ENCODE results near the gene BANF1.
"Not testable (repeated sequence)": the region's sequence is repeated elsewhere in the genome, so short reads cannot be mapped to it uniquely, and the experiment has no call there.

BANF1 gene

DNA sequence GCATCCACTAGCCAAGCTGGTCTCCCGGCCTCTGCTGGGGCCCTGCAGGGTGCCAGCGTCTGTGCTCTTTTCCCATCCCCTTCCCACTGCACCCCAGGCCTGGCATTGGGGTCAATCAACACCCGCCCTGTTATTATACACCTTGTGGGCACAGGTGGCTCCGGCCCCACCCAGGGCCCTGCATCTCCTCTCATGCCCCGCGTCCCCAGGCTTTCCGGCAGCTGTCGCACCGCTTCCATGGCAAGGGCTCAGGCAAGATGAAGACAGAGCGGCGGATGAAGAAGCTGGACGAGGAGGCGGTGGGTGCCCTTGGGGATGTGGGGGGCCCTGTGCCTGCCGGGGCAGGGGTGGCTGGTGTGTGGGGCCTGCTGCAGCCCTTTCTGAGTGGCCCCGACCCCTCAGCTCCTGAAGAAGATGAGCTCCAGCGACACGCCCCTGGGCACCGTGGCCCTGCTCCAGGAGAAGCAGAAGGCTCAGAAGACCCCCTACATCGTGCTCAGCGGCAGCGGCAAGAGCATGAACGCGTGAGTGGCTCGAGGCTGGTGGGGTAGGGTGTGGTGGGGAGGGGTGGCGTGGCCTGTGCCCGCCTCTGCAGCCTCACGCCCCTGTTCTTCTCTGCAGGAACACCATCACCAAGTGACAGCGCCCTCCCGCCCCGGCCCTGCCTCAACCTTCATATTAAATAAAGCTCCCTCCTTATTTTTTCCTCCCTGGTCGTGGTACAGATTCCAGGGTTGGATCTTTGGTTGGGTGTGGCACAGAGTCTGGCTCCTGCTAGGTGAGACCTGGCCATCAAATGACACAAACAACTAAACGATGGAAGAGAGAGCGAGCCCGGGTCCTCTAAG is 23.7 kb upstream of the BANF1 start:
- no peak for DNase-seq

DNA sequence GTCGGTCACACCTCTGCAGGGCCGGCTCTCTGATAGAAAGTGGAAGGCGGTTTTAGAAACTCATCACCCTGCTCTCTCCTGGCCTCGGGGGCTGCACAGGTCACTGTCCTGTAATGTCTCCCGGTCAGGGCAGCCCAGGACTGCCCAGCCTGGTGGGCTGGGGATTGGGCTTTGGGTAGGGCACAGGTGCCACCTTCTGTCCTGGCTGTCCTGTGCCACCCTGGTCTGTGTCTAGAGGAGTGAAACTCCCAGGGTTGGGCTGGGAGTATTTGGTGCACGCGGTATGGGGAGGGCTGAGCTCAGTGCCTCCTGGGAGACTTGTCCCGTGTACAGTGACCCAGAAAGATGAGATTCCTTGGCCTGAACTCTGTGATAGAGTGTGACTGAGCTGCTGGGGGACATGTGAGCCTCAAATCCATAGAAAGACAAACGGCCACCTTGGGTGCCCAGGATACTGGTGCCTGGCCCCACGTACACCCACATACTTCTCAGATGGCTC is 23.0 kb upstream of the BANF1 start:
- DNase-seq: no peak

DNA sequence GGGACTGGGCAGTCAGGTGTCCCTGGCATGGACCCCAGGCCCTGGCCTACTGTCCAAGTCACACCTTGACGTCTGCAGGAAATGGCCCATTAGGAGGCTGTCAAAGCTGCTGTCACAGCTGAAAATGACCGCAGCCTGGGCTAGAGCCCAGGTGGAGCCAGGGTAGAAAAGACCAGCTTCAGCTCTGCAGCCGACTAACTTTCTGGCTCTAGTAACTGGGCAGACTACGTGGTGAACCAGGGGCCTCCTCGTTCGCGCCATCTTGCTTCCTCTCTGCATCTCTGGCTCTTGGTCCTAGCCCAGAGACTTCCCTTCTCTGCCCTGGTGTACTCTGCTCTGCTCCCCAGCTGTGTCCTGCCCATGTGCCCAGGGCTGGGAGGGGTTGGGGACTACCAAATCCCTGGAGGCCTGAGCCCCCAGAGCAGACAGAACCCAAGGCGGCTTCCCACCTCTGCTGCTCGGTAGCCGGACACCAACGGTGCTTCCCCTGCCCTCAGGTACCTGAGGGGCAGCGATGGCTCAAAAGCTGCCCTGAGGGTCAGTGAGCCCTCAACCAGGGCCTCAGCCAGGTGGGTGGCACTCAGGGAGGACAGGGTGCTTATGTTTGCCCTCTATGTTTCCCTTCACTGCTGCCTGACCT is 21.1 kb upstream of the BANF1 start:
- DNase-seq: no peak

DNA sequence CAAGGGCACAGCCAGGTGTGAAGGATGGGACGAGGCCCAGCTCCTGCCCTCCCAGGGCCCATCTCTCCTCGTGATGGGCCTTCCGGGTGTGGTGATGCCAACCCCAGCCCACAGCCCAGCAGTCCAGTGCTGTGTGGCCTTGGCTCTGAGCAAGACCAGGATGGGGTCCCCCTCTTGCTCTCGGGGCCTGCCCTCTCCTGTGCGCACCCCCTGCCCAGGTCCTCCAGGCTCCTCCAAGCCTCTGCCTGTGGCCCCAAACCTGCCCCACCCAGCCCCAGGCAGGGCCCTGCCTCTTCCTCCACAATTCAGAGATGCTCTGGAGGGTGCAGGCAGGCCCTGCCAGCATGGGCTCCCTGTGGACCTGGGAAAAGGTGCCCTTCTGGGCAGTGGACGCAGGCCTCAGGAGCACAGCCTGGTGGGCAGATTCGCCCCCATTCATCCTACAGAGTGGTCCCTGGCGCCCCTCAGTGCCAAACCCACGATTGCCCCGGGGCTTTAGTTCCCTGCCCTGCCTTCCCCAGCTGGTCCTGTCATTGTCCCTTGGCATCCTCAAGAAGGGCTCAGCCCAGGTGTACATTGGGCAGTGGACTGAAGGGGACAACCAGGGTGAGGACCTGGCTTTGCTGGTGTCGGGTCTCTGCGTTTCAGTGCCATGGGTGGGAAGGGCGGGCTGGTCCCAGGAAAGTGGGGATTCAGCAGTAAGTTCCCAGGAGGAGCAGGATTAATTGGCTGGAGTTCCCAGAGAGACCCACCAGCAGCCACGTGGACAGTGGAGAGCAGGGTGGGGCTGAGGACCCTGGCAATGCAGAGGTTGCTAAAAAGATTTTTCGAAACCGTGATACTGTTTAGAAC is 20.1 kb upstream of the BANF1 start:
- DNase-seq: no peak

DNA sequence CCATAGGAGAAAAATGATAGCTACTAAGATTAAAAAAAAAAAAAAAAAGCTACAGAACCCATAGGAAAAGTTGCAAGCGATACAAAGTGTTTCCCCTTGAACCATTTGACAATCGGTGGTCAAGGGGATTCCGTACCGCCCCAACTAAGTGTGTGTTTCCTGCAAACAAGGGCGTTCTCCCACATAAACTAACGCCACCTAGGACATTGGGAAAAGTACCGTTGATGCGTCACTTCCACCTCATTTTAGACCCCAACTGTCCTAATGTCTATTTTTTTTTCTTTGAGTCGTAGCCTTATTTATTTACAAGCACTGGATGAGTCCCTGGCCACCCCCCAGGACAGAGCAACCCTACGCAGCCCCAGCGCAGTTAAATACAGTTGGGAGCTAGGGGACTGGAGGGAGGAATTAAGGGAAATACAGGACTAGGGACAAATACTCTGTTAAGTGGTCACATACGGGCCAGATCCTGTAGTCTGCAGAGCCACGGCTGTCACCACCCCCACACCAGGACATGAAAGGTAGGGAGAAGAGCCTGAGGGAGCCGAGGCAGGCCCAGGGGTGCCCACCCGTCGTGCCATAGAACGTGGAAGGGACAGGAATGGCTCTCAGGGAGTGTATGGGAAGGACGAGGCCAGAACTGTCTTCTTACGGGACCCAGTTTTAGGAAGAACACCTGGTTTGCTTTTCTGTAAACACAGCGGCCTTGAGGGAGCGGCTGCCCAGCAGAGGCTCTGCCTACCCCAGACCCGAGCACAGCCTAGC is 19.3 kb upstream of the BANF1 start:
- no peak for DNase-seq

DNA sequence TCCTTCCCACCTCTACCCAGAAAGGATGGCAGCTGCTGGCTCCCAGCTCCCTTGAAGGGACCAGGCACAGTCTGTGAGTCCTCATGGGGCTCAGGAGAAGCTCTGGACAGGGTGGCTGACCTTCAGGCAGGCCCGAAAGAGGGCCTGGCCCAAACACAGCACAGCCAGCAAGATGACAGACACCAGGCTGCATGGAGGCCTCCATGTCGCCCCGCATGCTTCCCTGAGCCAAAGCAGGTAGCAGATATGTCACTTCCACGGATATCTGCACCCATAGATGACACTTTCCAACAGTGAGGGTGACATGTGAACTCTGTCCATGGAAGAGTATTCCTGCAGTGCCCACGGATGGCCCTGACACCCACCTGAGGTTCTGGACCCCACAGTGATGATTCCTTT is 18.7 kb upstream of the BANF1 start:
- DNase-seq: no peak

DNA sequence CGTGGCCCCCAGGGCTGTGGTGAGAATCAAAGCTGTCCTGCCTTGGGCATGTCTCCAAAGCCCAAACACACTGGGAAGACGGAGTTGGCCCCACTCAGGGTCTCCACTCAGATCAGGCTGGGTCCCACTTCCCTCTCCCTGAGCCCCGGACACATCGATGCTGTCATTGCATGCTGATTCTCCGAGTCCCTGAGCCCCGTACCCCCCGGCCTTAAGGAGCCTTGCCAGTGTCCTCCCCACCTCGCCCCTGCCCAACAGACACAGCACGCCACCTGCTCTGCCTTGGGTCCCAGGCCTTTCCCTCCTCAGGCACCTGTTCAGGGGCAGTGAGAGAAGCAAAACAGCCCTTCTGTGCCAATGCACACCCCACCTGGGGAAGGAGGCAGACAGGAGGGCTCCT is 15.0 kb upstream of the BANF1 start:
- DNase-seq: no peak

DNA sequence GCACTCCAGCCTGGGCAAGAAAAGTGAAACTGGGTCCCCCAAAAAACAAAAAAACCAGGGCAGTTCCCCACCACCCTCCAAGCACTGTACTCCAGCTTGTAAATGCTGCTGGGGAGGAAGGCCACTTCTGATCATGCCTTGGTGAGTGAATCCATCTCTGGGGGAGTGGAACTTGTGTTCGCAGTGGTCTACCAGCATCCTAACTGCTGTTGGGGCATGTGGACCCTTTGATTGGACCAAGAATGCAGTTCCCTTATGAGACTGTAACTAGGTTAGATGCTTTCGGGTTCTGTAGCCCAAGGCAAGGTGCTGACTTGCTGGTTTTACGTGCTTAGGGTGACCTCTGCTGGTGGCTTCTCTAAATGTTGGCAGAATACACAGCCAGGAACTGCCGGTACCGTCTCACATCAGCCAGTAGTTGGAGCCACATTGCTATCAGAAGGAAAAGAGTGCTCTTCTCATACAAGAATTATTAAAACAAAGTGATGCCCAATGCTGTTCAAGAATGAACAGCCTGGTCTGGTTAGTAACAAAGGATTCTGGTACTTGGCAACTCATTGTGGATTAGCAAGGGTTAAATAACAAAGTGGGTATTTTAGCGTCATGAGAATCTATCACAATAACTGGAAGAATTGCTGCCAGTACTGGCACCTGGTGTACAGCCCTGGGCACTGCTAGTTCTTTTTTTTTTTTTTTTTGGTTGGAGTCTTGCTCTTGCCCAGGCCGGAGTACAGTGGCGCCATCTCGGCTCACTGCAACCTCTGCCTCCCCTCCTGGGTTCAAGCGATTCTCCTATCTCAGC is 13.3 kb upstream of the BANF1 start:
- peak; percentile 87 to 93 for DNase-seq

DNA sequence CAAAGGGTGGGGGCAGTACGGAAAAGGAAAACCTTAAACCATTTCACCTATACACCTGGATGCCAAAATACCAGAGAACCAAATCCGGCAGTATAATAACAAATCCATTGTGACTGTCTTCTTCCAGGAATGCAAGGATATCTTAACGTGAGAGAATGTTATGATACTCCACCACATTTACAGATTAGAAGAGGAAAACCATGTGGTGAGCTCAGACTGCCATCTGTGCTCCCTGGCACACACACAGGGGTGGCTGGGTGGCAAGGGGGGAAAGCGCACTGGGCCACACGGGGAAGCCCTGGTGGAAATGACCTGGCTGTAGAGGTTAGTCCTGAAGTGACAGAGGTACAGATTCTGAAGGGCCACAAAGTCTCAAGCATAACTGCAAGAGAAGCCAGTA is 10.2 kb upstream of the BANF1 start:
- no peak for DNase-seq

DNA sequence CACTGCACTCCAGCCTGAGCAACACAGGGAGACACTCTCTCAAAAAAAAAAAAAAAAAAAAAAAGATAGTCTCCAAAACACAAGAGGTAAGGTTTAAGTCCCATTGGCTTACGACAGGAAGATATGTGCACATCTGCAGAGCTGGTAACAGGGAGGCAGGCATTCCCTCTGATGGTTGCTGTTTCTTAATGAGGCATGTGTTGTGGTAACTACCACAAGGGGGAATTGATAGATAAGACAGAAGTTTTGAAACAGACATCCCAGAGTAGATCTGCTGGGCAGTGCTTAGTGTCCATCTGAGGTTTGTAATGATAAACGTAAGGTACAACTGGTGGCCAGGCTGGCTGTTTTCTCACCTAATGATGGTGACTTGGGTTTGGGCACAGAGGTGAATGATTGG is 5.0 kb upstream of the BANF1 start:
- no peak for DNase-seq

DNA sequence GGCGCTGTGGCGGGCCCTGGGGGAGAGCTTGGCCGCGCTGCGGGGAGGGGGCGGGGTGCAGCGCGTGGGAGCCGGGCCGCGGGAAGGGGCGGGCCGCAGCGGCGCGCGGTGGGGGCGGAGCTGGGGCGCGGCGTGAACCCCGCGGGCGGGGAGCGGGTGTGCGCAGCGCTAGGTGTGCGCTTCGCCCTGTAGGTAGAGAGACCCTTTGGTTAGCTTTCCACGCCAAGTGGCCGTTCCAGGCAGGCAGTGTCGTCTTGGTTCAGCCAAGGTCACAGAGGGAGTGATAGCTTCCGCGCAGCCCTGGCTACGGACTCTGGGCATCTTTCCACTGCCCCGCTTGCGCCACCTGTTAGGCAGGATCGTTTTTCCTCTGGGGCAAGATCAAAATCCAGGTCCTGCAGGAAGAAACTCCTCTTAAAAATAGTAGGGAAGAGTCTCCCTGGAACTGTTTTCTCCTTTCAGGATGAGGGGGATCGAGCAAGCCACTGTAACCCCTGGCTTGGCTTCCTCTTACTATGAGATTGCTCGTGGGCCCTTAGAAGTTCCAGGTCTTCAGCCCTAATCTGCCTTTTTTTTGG is 434 bp downstream of the BANF1 start:
- DNase-seq: no peak

DNA sequence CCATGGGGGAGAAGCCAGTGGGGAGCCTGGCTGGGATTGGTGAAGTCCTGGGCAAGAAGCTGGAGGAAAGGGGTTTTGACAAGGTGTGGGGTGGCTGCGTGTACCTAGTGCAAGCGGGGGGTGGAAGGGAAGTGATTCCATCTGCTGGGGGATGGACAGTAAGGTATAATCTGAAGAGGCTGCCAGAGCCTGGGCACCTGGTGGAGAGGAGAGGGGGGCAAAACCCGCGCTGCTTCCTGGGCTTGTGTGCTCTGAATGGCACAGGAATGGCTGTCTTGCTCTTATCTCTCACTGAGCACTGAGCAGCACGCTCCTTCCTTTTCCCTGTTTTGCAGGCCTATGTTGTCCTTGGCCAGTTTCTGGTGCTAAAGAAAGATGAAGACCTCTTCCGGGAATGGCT is 988 bp downstream of the BANF1 start:
- DNase-seq: no peak

DNA sequence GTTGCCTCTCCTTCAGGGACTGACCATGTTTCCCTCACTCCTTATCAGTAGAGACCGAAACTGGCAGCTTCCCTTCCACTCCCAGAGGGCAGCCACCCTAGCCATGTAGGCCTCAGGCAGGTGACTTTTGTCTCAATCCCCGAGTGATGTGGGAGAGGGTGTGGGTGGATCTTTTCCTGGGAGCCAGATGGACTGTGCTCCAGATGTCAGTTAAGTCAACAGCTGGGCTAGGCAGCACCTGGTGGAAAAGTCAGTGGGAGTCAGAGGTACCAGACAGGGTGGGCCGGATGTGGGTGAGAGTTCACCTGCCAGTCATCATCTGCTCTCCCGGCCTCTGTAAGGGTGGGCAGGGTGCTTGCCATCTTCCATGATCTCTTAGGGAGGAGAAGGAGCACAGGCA is 1.9 kb downstream of the BANF1 start:
- no peak for DNase-seq

DNA sequence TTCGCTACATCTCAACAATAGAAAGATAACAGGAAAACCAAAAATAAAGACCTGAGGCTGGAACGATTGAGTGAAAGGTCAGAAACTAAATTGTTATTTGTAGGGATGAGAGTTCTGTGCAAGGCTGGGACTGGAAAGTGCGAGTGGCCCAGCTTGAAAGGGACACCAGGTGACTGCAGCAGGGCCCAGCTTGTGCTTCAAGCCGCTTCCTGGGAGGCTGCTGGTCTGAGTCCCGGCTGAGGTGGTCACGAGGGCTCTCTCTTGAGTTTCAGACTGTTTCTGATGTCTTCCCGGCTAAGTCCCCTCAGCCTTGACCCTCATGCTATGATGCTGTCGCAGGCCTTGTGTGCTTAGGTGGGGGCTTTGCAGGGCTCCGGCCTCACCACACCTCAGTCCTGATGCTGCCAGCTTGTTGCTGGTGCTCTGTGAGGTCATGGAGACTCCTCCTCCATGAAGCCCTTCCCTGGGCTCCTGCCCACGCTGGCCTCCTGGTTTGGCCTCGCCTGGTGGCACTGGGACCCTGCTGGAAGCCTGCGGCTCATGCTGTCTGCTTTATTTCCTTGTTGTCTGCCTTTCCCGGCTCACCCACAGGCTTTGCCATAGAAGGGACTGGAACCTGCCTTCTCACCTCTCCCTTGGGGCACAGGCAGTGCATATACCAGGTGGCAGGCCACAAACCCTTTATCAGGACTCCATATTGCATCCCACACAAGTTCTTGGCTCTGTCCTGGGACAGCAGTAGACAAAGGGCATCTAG is 4.0 kb downstream of the BANF1 start:
- DNase-seq: no peak

DNA sequence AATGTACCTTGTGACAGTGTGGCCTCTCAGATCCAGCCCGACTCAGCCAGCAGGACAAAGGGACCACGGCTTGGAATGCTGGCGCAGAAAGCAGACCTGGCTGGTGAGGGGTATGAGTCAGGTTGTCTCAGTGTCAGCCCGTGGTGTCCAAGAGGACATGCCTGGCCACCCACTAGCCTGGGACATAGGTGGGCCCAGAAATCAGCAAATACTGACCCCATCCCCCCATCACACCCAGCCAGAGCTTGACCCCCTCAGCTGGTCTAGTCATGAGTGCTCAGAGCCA is 4.5 kb downstream of the BANF1 start:
- DNase-seq: no peak

DNA sequence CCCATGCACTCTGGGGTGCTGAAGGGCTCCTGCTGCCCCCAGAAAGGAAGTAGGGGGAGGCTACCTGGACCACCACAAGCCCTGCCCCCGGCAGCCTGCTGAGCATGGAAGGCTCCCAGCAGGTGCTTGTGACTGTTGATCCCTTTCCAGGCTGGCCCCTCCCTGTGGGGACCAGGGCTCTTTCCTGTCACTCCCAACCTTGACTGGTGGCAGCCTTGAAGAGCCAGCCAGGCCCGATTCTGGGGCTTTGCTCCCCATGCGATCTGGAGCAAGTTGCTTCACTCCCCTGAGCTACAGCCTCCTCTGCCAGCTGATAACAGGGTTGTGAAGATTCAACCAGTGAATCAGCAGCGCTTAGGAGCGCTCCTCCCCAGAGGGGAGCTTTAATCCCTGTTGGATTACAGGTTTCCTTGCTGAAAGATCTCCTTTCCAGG is 4.9 kb downstream of the BANF1 start:
- no peak for DNase-seq

DNA sequence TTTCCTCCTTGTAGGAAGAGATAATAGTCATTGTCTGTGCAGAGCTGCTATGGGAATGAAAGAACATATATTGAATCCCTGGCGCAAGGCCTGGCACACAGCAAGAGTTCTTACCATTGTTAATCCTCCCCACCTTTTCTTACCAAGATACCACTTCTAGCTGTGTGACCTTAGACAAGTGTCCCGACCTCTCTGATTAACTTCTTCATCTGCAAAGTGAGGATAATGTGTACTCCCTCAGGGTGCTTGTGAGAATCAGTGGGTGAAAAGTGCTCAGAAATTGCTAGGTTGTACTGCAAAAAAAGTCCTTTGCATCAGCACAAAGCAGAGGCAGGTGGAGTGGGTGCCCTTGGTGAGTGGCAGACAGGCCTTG is 5.8 kb downstream of the BANF1 start:
- DNase-seq: no peak

DNA sequence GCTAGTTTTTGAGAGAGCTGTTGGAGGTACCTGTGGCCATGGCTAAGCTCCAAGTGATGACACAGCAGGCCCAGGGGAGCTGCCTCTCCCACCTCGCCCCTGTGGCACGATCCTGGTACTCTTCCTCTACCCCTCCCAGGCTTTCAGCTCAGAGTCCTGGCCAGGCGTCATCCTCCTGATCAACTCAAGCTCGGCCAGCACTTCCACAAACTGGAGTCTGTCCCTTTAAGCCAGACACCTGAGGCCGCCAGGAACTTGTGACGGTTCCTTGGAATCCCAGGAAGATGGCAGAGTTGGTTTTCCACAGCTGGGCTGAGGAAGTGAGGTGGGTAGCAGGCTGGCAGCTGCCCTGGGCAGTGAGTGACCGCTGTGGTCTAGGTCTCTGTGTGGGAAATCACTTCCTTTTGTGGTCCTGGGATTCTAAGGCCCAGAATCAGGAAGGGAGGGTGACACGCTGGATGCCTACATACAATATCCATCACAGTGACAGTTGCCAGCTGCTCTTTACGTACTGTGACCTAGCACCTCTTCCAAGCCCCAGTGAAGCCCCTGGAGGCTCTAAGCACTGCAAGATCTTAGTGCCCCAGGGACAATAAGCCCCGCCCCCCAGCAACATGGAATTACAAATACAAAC is 6.3 kb downstream of the BANF1 start:
- DNase-seq: no peak

DNA sequence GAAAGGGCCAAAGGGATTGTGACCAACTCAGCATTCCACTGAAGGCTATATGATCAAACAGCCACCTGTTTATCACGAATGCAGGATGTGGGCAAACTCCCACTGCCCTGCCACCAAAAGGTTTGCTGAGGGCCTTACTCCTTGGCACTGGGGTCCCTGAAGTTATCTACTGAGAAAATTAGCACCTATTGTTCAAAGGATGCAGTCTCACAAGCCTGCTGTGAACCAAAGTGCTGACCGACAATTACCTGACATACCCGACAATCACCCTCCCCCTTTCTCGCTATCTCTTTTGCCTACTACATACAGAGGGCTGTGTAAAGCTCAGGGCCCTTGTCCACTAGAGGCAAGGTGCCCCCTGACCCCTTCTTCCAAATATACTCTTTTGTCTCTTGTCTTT is 7.7 kb downstream of the BANF1 start:
- not testable (repeated sequence) for DNase-seq

DNA sequence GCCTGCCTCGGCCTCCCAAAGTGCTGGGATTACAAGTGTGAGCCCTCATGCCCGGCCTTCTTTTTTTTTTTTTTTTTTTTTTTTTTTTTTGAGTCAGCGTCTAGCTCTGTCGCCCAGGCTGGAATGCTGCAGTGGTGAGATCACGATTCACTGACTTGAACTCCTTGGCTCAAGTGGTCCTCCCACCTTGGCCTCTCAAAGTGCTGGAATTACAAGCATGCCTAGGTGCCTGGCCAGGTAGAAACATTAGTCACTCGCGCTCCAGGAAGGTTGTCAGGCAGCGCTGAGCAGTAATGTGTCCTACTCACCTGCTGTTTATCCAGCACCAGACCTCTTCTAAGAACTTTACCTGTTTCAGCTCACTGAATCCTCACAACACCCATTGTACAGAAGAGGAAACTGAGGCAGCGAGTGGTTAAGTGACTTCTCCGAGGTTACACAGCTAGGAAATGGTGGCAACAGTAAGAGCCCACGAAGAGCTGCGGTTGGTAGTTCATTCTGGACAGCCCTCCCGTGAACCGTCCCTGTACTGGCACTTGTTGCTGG is 9.0 kb downstream of the BANF1 start:
- no peak for DNase-seq
